DND-41 (cell line): Measurements from ENCODE around the gene RNF168.
"Not testable (repeated sequence)": the region's sequence is repeated elsewhere in the genome, so short reads cannot be mapped to it uniquely, and the experiment has no call there.

Experiments used
- EZH2 ChIP-seq: IDR thresholded peaks from 3 replicates; pipeline ENCODE4 v1.6.1; 2012; ENCODE audit warnings: borderline replicate concordance, low read depth, mild to moderate bottlenecking, moderate library complexity, low read length, inconsistent platforms; ENCODE audit not compliant: severe bottlenecking
- TF ChIP-seq, protein P1 (sequence below): IDR thresholded peaks from 2 replicates; pipeline ENCODE4 v1.5.1; 2012; ENCODE audit warnings: borderline replicate concordance, low read length, moderate library complexity, mild to moderate bottlenecking; ENCODE audit not compliant: poor library complexity, severe bottlenecking; ENCODE audit errors: extremely low read depth

- not testable (repeated sequence) for TF ChIP-seq EZH2
- TF ChIP-seq, protein P1, sequence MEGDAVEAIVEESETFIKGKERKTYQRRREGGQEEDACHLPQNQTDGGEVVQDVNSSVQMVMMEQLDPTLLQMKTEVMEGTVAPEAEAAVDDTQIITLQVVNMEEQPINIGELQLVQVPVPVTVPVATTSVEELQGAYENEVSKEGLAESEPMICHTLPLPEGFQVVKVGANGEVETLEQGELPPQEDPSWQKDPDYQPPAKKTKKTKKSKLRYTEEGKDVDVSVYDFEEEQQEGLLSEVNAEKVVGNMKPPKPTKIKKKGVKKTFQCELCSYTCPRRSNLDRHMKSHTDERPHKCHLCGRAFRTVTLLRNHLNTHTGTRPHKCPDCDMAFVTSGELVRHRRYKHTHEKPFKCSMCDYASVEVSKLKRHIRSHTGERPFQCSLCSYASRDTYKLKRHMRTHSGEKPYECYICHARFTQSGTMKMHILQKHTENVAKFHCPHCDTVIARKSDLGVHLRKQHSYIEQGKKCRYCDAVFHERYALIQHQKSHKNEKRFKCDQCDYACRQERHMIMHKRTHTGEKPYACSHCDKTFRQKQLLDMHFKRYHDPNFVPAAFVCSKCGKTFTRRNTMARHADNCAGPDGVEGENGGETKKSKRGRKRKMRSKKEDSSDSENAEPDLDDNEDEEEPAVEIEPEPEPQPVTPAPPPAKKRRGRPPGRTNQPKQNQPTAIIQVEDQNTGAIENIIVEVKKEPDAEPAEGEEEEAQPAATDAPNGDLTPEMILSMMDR: not testable (repeated sequence)
These were observed 46.6 kb upstream of the RNF168 start for GRCh38 chr3:196550172-196550571.
